GM18519 (cell line): ENCODE results near the gene SLAMF6.
"Not testable (repeated sequence)": the region's sequence is repeated elsewhere in the genome, so short reads cannot be mapped to it uniquely, and the experiment has no call there.

Experiments used
- ATAC-seq: cut with Tn5 transposase; IDR thresholded peaks from one replicate; pipeline ENCODE4 v1.9.1; 2021; ENCODE audit warnings: mild to moderate bottlenecking, moderate library complexity; ENCODE audit not compliant: unreplicated experiment, low FRiP score

Gene SLAMF6

DNA sequence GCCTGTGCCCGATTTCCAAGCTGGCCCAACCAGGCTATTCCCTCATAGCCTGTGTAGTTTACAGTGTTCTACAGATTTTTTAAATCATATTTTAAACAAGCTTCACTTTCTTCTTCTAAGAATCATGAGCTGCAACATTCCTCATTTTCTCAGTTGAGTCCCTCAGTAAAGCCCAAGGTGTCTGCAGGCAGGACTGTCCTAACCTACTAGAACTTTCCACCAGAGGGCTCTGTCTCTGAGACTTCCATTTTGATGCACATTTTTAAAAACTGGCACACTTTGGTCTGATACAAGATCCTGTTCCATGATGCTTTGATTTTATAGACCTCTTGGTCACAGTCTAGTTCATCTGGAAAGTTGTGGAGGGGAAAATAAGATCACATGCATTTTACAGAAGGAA is 21.6 kb upstream of the SLAMF6 start:
- ATAC-seq: no peak

DNA sequence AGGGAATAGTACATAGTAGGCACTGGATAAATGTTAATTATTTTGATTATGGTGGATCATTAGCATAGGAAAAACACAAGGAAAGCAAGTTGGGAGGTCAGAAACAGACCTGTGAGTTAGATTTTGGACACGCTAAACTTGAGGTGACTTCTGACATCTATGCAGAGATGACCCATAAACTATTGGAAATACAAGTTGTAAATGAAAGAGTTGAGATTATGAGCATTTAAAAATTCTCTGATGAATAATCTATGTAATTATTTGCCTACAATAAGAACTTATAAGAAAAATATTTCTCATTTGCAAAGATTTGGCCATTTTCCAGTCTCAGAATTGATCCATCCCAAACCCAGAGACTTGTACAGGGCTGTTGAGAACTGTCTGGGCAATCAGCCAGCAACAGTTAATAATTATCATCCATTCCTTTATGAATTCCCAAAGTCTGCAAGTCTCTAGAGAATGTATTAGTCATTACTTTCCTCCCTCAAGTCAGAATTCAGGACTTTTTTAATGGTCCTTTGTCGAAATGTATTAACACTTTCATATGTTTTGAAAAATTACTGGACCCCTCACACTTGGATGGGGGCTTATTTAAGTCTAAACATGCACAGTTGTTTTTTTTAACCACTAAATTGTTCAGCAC is 19.4 kb upstream of the SLAMF6 start:
- ATAC-seq: no peak

DNA sequence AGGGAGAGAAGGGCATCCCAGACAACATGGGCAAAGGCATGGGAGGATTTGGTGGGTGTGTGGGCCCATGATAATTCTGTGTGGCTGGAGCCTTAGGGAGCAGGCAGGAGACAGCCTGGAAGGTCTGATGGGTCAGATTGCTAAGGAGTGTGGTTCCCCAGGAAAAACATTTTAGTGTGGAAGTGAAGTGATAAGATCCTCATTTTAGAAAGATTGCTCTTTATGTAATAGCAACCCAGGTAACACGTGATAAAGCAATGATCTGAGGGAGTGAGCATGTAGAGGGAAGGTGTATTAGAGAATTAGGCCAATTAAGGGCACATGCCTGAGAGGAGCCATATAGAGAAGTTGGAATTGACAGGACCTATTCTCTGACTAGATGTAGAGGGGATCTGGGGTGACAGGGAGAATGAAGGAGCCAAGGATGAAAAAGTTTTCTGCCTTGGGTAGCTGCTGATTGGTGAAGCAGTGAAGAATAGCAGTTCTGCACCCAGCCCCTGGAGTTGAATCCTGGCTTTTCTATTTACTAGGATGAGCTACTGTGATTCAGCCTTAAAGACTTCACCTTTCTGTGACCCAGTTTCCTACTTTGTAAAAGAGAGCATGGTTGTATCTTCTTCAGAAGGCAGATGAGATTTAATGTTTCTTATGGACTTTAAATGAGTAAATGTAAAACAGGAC is 18.7 kb upstream of the SLAMF6 start:
- ATAC-seq: no peak

DNA sequence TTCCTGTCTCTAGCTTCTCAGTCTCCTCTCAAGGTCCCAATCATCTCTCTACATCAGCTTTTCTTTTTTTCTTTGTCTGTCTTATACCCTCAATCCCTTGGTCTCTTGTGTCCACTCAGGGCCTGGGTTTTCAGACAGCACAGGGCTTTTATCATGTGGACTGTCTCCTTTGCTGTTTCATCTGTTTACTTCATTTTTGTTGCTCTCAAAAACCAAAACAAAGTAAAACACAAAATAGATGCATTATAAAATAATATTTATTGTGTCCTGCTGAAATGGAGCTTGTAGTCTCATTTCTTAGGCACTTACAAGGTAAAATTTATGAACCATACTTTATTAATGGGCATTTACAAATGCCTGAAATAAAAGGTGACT is 17.8 kb upstream of the SLAMF6 start:
- no peak for ATAC-seq

DNA sequence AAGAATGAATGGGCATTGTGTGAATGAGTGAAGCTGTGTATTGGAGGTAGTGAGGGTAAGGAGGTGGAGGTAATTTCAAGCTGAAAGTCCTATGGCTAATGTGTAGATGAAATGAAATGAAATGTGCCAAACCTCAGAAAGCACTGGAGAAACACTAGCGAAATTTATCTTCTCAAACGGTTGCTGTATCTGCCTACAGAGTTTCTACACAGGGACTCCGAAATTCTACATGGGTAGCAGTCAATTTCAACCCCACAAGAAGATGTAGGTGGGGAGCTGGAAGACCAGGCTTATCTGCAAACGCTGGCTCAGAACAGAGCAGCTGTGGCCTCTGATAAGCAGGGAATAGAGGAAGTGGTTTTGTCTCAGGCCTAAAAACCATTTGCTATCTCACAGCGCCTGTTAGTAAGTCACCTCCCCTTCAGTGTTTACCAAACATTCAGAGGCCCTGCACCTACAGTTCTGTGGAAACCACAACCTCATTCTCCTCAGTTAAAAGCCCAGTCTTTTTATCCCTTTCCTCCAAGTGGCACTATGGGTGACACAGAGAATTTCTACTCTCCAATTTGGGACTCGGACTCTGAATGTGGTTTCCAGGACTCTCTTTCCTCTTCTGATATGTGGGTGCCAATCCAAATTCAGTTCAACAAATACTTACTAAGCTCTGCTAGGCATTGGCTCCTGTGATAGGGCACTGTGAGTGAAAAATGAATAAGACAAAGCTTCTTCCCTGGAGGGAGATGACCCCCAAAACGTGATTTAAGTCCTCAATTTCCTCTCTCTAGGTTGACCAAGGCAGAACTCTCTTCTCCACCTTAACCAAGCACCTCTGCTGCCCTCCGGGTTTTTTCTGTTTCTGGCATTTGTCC is 17.2 kb upstream of the SLAMF6 start:
- ATAC-seq: peak; percentile 69

DNA sequence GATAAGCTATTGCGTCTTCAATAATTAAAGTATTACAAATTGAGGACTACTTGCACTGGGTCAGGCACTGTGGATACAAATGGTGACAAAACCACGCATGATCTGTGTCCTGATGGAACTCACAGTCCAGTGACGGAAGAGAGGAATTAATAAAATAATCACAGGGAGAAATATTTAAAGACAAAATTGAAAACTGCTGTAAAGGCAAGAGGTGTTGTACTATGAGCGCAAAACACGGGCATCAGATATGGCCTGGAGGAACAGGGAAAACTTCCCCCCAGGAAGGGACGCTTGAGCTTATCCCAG is 16.6 kb upstream of the SLAMF6 start:
- ATAC-seq: no peak

DNA sequence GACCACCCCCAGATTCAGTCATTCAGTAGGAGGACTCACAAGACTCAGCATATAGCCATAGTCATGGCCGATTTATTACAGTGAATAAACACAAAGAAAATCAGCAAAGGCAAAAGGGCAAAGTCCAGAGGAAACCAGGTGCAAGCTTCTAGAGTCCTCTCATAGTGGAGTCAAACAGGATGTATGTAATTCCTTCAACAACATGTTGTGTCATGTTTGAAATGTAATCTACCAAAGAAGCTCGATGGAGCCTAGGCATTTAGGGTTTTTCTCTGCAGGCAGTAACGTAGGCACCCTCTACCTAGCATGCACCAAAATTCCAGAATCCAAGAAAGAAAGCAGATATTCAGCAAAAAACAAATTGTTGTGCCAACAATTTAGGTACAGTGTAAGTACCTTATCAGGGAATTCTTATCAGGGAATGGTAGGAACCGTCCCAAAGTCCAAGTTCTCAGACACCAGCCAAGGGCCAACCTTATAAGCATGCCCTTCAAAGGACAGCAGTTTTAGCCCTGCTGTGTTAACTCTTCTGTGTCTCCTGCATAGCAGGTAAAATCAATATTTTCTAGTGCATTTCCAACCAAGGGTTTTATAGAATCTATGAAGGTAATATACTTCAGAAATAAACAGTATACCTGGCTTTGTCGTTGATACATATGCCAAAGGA is 16.1 kb upstream of the SLAMF6 start:
- no peak for ATAC-seq

DNA sequence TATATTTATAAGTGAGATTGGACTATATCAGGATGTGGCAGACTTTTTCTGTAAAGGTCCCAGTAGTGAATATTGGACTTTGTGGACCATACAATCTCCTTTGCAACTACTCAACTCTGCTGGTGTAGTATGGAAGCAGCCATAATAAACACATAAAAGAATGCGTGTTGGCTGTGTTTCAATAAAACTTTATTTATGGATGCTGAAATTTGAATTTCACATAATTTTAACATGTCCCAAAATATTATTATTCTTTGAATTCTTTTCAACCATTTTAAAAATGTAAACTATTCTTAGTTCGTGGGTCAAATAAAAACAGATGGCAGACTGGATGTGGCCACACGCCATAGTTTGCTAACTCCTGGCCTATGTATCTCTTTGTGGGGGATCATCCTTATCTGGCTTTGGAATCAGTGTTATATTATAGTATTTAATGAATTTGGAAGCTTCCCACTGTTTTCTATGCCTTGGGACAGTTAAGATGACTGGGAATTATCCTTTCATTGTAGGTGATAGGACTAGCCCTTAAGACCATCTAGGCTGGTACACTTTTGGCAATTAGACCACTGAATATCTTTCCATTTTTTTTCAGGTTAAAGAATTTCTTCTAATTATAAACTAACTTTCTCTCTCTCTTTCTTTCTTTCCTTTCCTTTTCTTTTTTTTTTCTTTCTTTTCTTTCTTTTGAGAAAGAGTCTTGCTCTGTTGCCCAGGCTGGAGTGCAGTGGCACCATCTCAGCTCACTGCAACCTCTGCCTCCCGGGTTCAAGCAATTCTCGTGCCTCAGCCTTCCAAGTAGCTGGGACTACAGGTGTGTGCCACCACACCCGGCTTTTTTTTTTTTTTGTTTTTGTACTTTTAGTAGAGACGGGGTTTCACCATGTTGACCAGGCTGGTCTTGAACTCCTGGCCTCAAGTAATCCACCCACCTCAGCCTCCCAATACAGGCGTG is 14.9 kb upstream of the SLAMF6 start:
- no peak for ATAC-seq

DNA sequence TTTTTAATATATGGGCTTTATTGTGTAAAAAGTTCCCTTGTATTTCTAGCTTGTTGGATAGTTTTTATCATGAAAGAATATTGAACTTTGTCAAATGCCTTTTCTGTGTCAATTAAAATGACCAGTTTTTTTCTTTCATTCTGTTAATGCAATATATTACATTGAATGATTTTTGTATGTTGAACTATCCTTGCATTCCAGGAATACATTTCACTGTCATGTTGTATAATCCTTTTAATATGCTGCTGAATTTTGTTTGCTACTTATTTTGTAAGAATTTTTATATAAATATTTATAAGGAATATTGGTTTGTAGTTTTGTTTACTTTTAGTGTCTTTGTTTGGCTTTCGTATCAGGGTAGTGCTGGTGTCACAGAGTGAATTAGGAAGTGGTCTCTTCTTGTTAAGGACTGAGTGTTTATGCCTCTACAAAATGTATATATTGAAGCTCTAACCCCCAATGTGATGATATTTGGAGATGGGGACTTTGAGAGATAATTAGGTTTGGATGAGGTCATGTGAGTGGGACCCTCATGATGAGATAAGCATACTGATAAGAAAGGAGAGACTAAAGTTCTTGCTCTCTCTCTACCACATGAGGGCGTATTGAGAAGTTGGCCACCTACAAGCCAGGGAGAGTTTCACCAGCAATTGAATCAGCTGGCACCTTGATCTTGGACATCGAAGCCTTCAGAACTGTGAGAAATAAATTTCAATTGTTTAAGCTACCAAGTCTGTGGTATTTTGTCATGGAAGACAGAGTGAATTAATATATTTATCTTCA is 12.0 kb upstream of the SLAMF6 start:
- ATAC-seq: no peak

DNA sequence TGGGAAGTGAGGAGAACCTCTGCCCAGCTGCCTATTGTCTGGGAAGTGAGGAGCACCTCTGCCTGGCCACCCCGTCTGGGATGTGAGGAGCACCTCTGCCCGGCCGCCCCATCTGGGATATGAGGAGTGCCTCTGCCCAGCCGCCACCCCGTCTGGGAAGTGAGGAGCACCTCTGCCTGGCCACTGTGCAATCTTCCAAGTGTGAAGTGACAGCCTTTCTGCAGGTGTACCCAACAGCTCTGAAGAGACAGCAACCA is 9.4 kb upstream of the SLAMF6 start:
- ATAC-seq: not testable (repeated sequence)

DNA sequence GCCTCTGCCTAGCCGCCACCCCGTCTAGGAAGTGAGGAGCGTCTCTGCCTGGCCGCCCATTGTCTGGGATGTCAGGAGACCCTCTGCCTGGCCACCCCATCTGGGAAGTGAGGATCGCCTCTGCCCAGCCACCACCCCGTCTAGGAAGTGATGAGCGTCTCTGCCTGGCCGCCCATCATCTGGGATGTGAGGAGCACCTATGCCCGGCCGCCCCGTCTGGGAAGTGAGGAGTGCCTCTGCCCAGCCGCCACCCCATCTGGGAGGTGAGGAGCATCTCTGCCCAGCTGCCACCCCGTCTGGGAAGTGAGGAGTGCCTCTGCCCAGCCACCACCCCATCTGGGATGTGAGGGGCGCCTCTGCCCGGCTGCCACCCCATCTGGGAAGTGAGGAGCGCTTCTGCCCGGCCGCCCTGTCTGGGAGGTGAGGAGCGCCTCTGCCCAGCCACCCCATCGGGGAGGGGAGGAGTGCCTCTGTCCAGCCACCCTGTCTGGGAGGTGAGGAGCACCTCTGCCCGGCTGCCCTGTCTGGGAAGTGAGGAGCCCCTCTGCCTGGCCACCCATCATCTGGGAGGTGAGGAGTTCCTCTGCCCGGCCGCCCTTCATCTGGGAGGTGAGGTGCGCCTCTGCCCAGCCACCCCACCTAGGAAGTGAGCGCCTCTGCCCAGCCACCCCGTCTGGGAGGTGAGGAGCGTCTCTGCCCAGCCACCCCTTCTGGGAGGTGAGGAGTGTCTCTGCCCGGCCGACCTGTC is 8.9 kb upstream of the SLAMF6 start:
- not testable (repeated sequence) for ATAC-seq

DNA sequence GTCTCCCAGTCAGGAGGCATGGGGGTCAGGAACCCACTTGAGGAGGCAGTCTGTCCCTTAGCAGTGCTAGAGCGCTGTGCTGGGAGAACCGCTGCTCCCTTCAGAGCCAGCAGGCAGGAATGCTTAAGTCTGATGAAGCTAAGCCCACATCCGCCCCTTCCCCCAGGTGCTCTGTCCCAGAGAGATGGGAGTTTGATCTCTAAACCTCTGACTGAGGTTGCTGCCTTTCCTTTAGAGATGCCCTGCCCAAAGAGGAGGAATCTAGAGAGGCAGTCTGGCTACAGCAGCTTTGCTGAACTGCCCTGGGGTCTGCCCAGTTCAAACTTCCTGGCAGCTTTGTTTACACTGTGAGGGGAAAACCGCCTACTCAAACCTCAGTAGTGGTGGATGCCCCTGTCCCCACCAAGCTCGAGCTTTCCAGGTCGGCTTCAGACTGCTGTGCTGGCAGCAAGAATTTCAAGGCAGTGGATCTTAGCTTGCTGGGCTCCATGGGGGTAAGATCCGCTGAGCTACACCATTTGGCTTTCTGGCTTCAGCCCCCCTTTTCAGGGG is 6.4 kb upstream of the SLAMF6 start:
- not testable (repeated sequence) for ATAC-seq

DNA sequence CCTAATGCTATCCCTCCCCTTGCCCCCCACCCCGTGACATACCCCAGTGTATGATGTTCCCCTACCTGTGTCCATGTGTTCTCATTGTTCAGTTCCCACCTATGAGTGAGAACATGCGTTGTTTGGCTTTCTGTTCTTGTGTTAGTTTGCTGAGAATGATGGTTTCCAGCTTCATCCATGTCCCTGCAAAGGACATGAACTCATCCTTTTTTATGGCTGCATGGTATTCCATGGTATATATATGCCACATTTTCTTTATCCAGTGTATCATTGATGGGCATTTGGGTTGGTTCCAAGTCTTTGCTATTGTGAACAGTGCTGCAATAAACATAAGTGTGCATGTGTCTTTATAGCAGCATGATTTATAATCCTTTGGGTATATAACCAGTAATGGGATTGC is 734 bp upstream of the SLAMF6 start:
- not testable (repeated sequence) for ATAC-seq

DNA sequence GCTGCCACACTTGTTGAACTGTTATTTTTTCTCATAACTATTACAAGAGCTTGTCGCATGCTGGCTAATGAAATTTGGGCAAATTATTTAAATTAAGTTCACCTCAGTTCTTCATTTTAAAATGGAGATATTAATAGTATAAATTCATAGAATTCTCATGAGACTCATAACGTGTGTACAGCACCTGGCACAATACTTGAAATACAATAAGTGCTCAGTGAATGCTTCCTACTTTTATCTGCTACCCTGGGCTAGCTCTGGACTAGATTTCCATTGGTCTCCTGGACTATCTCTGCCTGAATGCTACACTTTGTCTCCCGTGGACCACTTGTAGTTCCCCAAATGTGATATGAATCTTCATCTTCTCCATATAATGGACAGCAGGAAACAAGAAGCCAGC is 919 bp downstream of the SLAMF6 start:
- no peak for ATAC-seq

DNA sequence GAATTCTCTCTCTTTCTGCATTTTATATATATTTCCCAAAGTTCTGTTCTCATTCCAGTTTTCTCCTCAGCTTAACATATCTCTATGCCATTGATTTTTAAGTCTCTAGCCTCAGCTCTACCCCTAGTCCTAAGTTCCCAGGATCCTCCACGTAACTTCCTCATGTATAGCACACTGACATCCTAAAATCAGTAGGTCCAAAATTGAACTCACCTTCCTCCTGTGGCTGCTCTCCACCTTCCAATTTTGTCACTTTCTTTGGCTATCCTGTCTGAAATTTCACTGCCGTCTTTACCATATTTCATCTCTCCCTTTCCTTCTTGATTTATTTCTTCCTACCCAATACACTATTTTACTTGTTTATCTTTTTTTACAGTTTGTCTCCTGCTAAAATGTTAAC is 1.5 kb downstream of the SLAMF6 start:
- no peak for ATAC-seq

DNA sequence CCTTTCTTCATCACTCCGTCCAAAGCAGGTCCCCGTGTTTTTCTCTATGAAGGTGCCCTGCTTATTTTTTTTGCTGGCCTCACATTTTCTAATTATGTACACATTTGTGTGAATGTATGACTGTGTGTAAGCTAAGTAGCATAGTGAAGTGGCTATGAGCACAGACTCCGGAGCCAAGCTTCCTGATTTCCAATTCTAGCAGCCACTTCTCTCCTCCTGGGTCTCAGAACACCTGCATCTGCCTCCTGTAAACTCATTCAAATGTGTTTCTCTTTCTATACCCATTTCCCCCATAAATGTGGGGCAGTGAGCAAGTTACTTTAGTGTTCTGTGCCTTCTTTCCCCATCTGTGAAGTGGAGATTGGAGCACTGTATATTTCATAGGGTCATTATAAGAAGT is 2.1 kb downstream of the SLAMF6 start:
- no peak for ATAC-seq

DNA sequence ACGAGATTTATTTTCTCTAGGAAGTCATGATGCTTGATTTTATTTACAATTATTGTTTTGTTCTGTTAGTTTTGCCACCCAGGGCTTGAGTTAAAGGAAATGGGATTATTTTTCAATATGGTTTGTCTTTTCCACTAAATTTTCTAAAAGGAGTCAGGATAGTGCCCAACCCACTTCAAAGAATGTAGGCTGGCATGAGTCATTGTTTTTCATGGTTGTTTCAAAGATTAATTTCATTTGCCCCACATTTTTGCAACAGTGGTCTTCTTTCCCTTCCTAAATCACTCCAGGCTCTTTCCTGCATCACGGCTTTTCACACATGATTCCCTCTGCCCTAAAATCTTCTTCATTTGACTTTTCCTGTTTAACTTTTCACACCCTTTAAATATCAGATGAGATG is 2.5 kb downstream of the SLAMF6 start:
- ATAC-seq: no peak

DNA sequence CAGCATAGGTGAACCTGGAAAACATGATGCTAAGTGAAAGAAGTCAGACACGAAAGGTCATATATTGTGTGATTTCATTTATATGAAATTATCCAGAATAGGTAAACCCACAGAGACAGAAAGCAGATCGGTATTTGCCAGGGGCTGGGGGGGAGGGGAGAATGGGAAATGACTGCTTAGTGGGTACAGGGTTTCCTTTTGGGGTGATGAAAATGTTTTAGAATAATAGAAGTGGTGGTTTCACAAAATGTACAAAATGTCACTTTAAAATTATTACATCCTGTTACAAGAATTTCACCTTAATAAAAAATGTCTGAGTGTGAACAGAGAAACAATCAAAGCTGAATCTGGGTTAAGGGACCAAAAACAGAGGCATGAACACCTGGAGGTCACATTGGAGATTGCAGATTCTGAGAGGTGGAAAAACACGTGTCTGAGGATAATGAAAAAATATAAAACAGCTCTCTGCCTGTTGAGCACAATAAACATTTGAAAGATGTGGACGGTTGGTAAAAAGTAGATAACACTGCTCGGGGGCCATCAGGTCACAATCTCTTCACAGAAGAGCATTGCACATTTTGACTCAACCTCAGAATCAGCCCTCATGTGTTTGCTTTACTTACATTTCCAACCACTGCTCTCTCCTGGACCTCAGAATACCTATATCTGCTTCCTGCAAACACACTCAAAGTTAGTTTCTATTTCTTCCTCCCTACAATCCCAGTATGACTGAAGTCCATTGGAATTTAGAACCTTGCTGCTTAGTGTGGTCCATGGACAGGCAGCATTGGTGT is 3.2 kb downstream of the SLAMF6 start:
- no peak for ATAC-seq
